ENCODE results near the gene ST6GAL1. TPM values are rescaled to one million over a fixed set of nuclear protein-coding genes. Genes with fewer than 3 reads are reported as not detected.

Gene ST6GAL1
- total and polyA plus RNA-seq, 10 of the 15 experiments (the other 5 are each of a cell fraction or from before 2014, with no cell fraction given): 74.2 to 248 (median 149) TPM

DNA sequence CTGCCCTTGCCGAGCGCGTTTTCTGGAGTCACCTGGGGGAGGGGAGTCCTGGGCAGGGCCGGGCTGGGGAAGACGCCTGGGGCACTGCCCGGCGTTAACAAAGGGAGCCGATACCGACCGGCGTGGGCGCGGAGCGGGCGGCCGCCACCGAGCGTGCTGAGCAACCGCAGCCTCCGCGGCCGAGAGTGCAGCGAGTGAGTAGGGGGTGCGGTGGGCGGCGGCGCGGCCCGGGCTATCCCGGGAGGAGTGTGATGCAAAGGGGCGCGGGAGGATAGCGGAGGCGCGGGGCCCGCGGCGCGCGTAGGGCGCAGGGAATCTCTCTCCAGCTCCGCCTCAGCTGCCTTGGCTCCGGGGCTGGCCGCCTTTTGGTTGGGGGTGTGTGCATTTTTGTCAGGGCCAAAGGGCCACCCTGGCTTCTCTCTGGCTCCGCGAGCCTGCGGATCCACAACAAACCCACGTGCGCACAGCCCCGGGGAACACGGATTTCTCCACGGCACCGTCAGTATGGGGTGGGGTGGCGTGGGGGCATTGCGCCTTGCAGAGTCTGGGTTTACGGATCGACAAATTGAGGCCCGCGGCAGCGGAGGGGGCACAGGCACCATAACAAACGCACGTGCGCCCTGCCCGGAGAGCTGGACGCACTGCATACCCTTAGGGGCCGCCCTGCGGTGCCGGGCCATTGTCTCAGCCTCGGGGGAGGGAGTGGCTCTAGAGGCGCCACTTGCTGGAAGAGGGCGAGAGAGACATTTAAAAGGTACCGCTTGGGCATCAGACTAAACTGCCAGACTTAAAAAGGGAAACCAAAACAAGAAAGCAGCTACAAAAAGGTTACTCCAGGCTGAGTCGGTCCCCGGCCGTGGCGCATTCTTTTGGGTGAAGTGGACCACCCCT is 560 bp downstream of the ST6GAL1 start:
- no TSS peak for BruUV-seq (replicated peaks)
- TF ChIP-seq RAD21 (IDR thresholded peaks at IDR 0.05; ENCODE audit: insufficient read depth, low read depth, low read length) (peak; percentile 47), CREB1 (IDR thresholded peaks at IDR 0.05; ENCODE audit: low read depth) (peak; percentile 14; the same call in 1 of the 2 replicates), KAT2A (conservative IDR thresholded peaks at IDR 0.05; ENCODE audit: control insufficient read depth, low read depth, low read length) (no peak), TCF3 (IDR thresholded peaks at IDR 0.05; ENCODE audit: borderline replicate concordance, insufficient read depth, low read depth, low read length) (no peak), SIN3A (IDR thresholded peaks at IDR 0.05; ENCODE audit: low read depth, low read length) (peak; percentile 76; the same call in 1 of the 2 replicates), CBX5 (IDR thresholded peaks at IDR 0.05; ENCODE audit: low read depth) (peak; percentile 42; the same call in 1 of the 2 replicates), POLR2A (IDR thresholded peaks at IDR 0.05; ENCODE audit: low read depth, low read length) (peak; percentile 67), RFX5 (IDR thresholded peaks at IDR 0.05; ENCODE audit: low read depth, low read length) (no peak), TBL1XR1 (IDR thresholded peaks at IDR 0.05; ENCODE audit: low read depth, low read length) (0 out of 2 replicates have a peak, but pooled peaks have one; percentile 6), MXI1 (IDR thresholded peaks at IDR 0.05; ENCODE audit: low read depth, low read length) (peak; percentile 89), MEF2B (IDR thresholded peaks at IDR 0.05; ENCODE audit: partially characterized antibody, poor library complexity, severe bottlenecking) (peak; percentile 26), SP1 (IDR thresholded peaks at IDR 0.05; ENCODE audit: low read depth, low read length) (no peak), RCOR1 (conservative IDR thresholded peaks at IDR 0.05; ENCODE audit: low read depth, low read length) (no peak), GATAD2B (conservative IDR thresholded peaks at IDR 0.05; ENCODE audit: low read depth) (peak; percentile 68; the same call in 1 of the 2 replicates), HDAC6 (IDR thresholded peaks at IDR 0.05; ENCODE audit: unreplicated experiment) (peak; percentile 82), HCFC1 (IDR thresholded peaks at IDR 0.05; ENCODE audit: low read length) (no peak)
- TF ChIP-seq, protein P1, sequence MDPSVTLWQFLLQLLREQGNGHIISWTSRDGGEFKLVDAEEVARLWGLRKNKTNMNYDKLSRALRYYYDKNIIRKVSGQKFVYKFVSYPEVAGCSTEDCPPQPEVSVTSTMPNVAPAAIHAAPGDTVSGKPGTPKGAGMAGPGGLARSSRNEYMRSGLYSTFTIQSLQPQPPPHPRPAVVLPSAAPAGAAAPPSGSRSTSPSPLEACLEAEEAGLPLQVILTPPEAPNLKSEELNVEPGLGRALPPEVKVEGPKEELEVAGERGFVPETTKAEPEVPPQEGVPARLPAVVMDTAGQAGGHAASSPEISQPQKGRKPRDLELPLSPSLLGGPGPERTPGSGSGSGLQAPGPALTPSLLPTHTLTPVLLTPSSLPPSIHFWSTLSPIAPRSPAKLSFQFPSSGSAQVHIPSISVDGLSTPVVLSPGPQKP (IDR thresholded peaks at IDR 0.05; ENCODE audit: low read depth, low read length): no peak
- TF ChIP-seq, protein P2, sequence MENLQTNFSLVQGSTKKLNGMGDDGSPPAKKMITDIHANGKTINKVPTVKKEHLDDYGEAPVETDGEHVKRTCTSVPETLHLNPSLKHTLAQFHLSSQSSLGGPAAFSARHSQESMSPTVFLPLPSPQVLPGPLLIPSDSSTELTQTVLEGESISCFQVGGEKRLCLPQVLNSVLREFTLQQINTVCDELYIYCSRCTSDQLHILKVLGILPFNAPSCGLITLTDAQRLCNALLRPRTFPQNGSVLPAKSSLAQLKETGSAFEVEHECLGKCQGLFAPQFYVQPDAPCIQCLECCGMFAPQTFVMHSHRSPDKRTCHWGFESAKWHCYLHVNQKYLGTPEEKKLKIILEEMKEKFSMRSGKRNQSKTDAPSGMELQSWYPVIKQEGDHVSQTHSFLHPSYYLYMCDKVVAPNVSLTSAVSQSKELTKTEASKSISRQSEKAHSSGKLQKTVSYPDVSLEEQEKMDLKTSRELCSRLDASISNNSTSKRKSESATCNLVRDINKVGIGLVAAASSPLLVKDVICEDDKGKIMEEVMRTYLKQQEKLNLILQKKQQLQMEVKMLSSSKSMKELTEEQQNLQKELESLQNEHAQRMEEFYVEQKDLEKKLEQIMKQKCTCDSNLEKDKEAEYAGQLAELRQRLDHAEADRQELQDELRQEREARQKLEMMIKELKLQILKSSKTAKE (IDR thresholded peaks at IDR 0.05; ENCODE audit: low read depth, poor library complexity, severe bottlenecking): peak; percentile 72

More for the DNA sequence above, 560 bp downstream of the ST6GAL1 start:
- H3K36me3 ChIP-seq (ENCODE audit: control insufficient read depth in 2 of 2, insufficient read depth in 2 of 2, low read length in 1 of 2): peaks cover 0 to 9% of the 10 kb centered on the region in 2 experiments; a peak in 2 of 4 replicates
- no peaks in the 10 kb centered on the region for H3K27me3 ChIP-seq (replicated peaks in 1 of 2; ENCODE audit: control insufficient read depth in 2 of 2, insufficient read depth in 2 of 2, low read length in 1 of 2)
- CTCF ChIA-PET: interaction anchor here (0.7 to 2.8 kb wide), 15 partner anchors 9 to 234 kb away, joined by 3 to 11 read pairs (median 4); no protein-coding TSS in a partner anchor
- under 1% methylated on average over 74 of the region's 76 CpGs for WGBS (ENCODE audit: insufficient coverage, insufficient replicate concordance, low lambda C conversion rate, missing lambda C conversion rate)
- H3K79me2 ChIP-seq (ENCODE audit: control insufficient read depth, insufficient read depth, low read length): peaks cover 51% of the 10 kb centered on the region
- ATAC-seq (peak; percentile 92), DNase-seq (ENCODE audit: low read depth, low spot score) (peak; percentile 52), FAIRE-seq (peak; percentile 81)
- H3K4me1 ChIP-seq (ENCODE audit: control insufficient read depth, insufficient read depth, low read length): peaks cover 11% of the 10 kb centered on the region
- H3K4me3 ChIP-seq: peak overlapping the region; percentile 96
- no peaks in the 10 kb centered on the region for H3K9me3 ChIP-seq (replicated peaks; ENCODE audit: control insufficient read depth, insufficient read depth, low read length)
- 0 out of 2 replicates have a peak, but pooled peaks cover 4% of the 10 kb centered on the region for H4K20me1 ChIP-seq (ENCODE audit: control insufficient read depth, insufficient read depth)
- POLR2A ChIA-PET: interaction anchor here (0.7 to 3.6 kb wide), 9 partner anchors 12 to 100 kb away, joined by 3 to 20 read pairs (median 6); no protein-coding TSS in a partner anchor
- peak overlapping the region; percentile 78 for H3K9ac ChIP-seq (ENCODE audit: control insufficient read depth, insufficient read depth, low read length)
- H3K4me2 ChIP-seq (ENCODE audit: control insufficient read depth, insufficient read depth): peak overlapping the region; percentile 88
- in situ Hi-C loops (cut with MboI): no loop called here
- intact Hi-C loops (cut with micrococcal nuclease; ENCODE audit: unreplicated experiment): loop anchor here (2.0 to 5.0 kb wide), 5 partner anchors 56 to 136 kb away; no protein-coding TSS in a partner anchor
- RAD21 ChIA-PET (ENCODE audit: unreplicated experiment): interaction anchor here (0.7 to 4.1 kb wide), 18 partner anchors 28 to 391 kb away, joined by 3 to 47 read pairs (median 6); no protein-coding TSS in a partner anchor
- SMC1A ChIA-PET (ENCODE audit: uncharacterized antibody, unreplicated experiment): interaction anchor here (0.7 to 4.8 kb wide), 13 partner anchors 13 to 134 kb away, joined by 3 to 42 read pairs (median 11); no protein-coding TSS in a partner anchor
- H3K27ac ChIP-seq (ENCODE audit: control insufficient read depth, insufficient read depth): peak overlapping the region; percentile 81
- peak overlapping the region; percentile 80 for H2AFZ ChIP-seq (ENCODE audit: control insufficient read depth, low read depth, low read length)

Measured in GM12878 (cell line).